OCI-LY7 (cell line): ENCODE data around the gene PSMA7. TPM values are rescaled to one million over a fixed set of nuclear protein-coding genes. Genes with fewer than 3 reads are reported as not detected.

Source experiments
- BruUV-seq: library from RNA; stranded (reverse); fragments of 400-500 nt; replicated peaks from 2 replicates; lab custom pipeline; 2021; lab: Mats Ljungman, UMichigan
- CTCF ChIA-PET: fragments of 300-600 bp; sonication (Branson Sonifier 250); formaldehyde crosslinking; loops from one replicate; lab custom pipeline; 2022; ENCODE audit warnings: antibody characterized with exemption; ENCODE audit not compliant: unreplicated experiment; lab: Charles Lee
- POLR2A ChIA-PET: fragments of 300-600 bp; sonication (Branson Sonifier 250); formaldehyde crosslinking; loops from one replicate; lab custom pipeline; 2022; ENCODE audit warnings: antibody characterized with exemption; lab: Charles Lee
- DNase-seq: peaks from one replicate; pipeline ENCODE4 v3.0.0-alpha.2; 2015; ENCODE audit warnings: low spot score
- H2AFZ ChIP-seq: fragments of 200-600 bp; sonication (generic), shearing (Covaris generic); 2 replicates; pipeline ENCODE4 v1.6.1; 2014; ENCODE audit warnings: mild to moderate bottlenecking, antibody characterized with exemption, low read length, moderate library complexity
- H3K27ac ChIP-seq: fragments of 200-600 bp; sonication (generic); 2 replicates; pipeline ENCODE4 v1.5.1; 2014; ENCODE audit warnings: mixed run types, low read depth, mild to moderate bottlenecking, moderate library complexity, low read length, inconsistent platforms; ENCODE audit not compliant: poor library complexity, severe bottlenecking
- H3K36me3 ChIP-seq: fragments of 200-600 bp; sonication (generic); 2 replicates; pipeline ENCODE4 v1.6.1; 2014; ENCODE audit warnings: mild to moderate bottlenecking, antibody characterized with exemption, low read length, moderate library complexity, mixed read lengths; ENCODE audit not compliant: insufficient read depth
- H3K4me1 ChIP-seq: fragments of 200-600 bp; sonication (generic); 2 replicates; pipeline ENCODE4 v1.5.1; 2014; ENCODE audit warnings: mild to moderate bottlenecking, low read length; ENCODE audit not compliant: insufficient read depth, poor library complexity, severe bottlenecking
- H3K4me2 ChIP-seq: fragments of 200-600 bp; sonication (generic); 2 replicates; pipeline ENCODE4 v1.6.1; 2014; ENCODE audit warnings: mild to moderate bottlenecking, low read length
- H3K4me3 ChIP-seq: fragments of 200-600 bp; sonication (generic); 2 replicates; pipeline ENCODE4 v1.5.1; 2014; ENCODE audit warnings: mild to moderate bottlenecking, low read depth, low read length; ENCODE audit not compliant: poor library complexity, severe bottlenecking
- H3K79me2 ChIP-seq: fragments of 200-600 bp; sonication (generic); 2 replicates; pipeline ENCODE4 v1.6.1; 2016; ENCODE audit warnings: low read depth, mild to moderate bottlenecking, low read length, moderate library complexity, mixed read lengths; ENCODE audit not compliant: insufficient read depth
- H3K9me2 ChIP-seq: fragments of 200-600 bp; sonication (generic); 2 replicates; pipeline ENCODE4 v1.6.1; 2016; ENCODE audit warnings: mild to moderate bottlenecking, low read length, mixed read lengths; ENCODE audit not compliant: insufficient read depth
- H3K9me3 ChIP-seq: fragments of 200-600 bp; sonication (generic); 2 replicates; pipeline ENCODE4 v1.6.1; 2014; ENCODE audit warnings: mild to moderate bottlenecking, mixed run types, low read length, mixed read lengths
- H4K20me1 ChIP-seq: fragments of 200-600 bp; sonication (generic); 2 replicates; pipeline ENCODE4 v1.6.1; 2014; ENCODE audit warnings: mild to moderate bottlenecking, antibody characterized with exemption, low read length, moderate library complexity, mixed read lengths; ENCODE audit not compliant: insufficient read depth
- CTCF ChIP-seq: fragments of 200-600 bp; sonication (generic); conservative IDR thresholded peaks from 2 replicates; pipeline ENCODE4 v1.5.1; 2014; ENCODE audit warnings: mild to moderate bottlenecking, antibody characterized with exemption, low read length, moderate library complexity, mixed read lengths
- EZH2phosphoT487 ChIP-seq: fragments of 200-600 bp; sonication (generic); IDR thresholded peaks from 2 replicates; pipeline ENCODE4 v1.6.1; 2018; ENCODE audit warnings: low read depth, borderline replicate concordance, mild to moderate bottlenecking, mixed run types, antibody characterized with exemption, low read length, moderate library complexity, mixed read lengths
- intact Hi-C: fragments of 100-400 bp; cut with micrococcal nuclease; formaldehyde crosslinking; loops from one replicate; pipeline ENCODE4 v1.10.0; 2022; ENCODE audit not compliant: unreplicated experiment
- total RNA-seq, 2 experiments: library from RNA; depleted of rRNA in 1 of 2; stranded (reverse); fragments of >200 nt in 1 of 2; shearing (Covaris generic) in 1 of 2; gene quantifications; 2 replicates each; pipeline ENCODE4 v1.2.3, GENCODE V29; 2014 to 2022

PSMA7 gene
- total RNA-seq, 2 experiments from 2014 or later: 247 to 266 TPM

GRCh38 chr20:62120990-62121775, 22.0 kb downstream of the PSMA7 start:
- Histone ChIP-seq H3K36me3 (peaks cover 28% of the 10 kb centered on the region), H3K79me2 (peaks cover 20% of the 10 kb centered on the region), H3K9me3 (no peaks in the 10 kb centered on the region), H2AFZ (peak overlapping the region; percentile 90), H3K4me2 (peak overlapping the region; percentile 88), H3K4me3 (peak overlapping the region; percentile 88), H3K4me1 (peaks cover 40% of the 10 kb centered on the region), H4K20me1 (peaks cover 13% of the 10 kb centered on the region), H3K9me2 (no peaks in the 10 kb centered on the region), H3K27ac (peak overlapping the region; percentile 78)
- intact Hi-C loops: no loop called here
- CTCF ChIA-PET: no interaction called here
- peak; percentile 71 for DNase-seq
- TF ChIP-seq CTCF: no peak
- no peak for TF ChIP-seq EZH2phosphoT487
- POLR2A ChIA-PET: interaction anchor here (1.0 to 1.6 kb wide), 3 partner anchors 21 to 54 kb away, joined by 4 to 5 read pairs (median 4); no protein-coding TSS in a partner anchor
- BruUV-seq: no TSS peak

GRCh38 chr20:62120365-62120762, 22.8 kb downstream of the PSMA7 start:
- no TSS peak for BruUV-seq
- Histone ChIP-seq H3K4me2 (peak overlapping the region; percentile 88; the same call in 1 of the 2 replicates), H2AFZ (no peak overlapping the region), H3K4me3 (no peak overlapping the region), H3K4me1 (peaks cover 40% of the 10 kb centered on the region), H4K20me1 (peaks cover 13% of the 10 kb centered on the region), H3K9me3 (no peaks in the 10 kb centered on the region), H3K9me2 (no peaks in the 10 kb centered on the region), H3K36me3 (peaks cover 20% of the 10 kb centered on the region), H3K27ac (no peak overlapping the region), H3K79me2 (peaks cover 20% of the 10 kb centered on the region)
- DNase-seq: no peak
- POLR2A ChIA-PET: interaction anchor here (1.0 to 1.6 kb wide), 2 partner anchors 22 to 54 kb away, joined by 4 to 5 read pairs; no protein-coding TSS in a partner anchor
- intact Hi-C loops: no loop called here
- CTCF ChIA-PET: no interaction called here
- TF ChIP-seq EZH2phosphoT487 (no peak), CTCF (no peak)
